Measurements from ENCODE around the gene ZWINT.

ZWINT gene

GRCh38 chr10:56360967-56361612, at the start of gene ZWINT:
ZWINT (minus strand) TSS chr10:56361259; CDS start chr10:56361236, 23 bp downstream.
- DNase-seq: peak; percentile 91

DNA sequence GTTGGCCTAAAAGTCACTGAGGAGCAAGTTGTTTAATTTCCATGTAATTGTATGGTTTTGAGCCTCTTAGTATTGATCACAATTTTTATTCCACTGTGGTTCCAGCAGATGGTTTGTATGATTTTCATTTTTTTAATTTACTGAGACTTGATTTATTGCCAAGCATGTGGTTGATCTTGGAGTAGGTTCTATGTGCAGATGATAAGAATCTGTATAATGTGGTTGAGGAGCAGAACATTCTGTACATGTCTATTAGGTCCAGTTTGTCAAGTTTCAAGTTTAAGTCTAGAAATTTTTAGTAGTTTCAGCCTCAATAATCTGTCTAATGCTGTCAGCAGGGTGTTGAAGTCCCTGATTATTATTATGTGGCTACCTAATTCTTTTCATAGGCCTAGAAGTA, 22.7 kb upstream of the ZWINT start:
- DNase-seq: no peak

GRCh38 chr10:56370217-56371113, 9.4 kb upstream of the ZWINT start:
- no peak for DNase-seq

DNA sequence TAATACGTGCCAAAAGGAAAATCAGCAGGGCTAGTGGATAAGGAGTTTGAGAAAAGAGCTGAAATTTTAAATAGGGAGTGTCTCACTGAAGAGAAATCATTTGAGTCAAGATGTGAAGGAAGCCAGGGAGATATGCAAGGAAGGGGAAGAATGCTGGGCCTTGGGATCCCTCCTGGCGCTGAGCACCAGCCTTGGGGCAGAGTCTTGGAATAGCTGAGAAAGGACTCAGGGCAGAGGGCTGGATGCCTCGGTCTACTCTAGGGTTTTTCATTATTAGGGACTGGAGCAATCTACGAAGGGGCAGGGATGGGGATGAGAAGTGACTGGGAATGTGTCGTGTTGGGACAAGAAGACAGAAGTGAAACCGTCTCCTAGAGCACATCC, 484 bp downstream of the ZWINT start:
- DNase-seq: no peak

- DNase-seq: no peak
Measured at GRCh38 chr10:56359837-56360236, 1.2 kb downstream of the ZWINT start.

DNA sequence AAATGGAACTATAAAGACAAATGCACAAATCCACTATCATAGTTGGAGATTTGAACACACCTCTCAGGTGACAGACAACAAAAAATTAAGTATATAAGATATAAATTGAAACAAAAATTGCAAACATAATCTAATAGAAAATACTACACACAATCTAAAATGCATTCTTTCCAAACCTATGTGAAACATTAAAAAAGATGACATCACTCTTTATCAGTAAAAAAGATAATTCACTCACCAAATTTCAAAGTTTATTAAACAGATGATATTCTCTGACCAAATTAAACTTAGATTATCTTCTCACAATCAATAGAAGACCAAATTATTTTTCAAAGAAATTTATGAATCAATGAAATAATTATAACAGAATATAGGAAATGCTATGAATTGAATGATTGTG, 4.0 kb downstream of the ZWINT start:
- no peak for DNase-seq

DNA sequence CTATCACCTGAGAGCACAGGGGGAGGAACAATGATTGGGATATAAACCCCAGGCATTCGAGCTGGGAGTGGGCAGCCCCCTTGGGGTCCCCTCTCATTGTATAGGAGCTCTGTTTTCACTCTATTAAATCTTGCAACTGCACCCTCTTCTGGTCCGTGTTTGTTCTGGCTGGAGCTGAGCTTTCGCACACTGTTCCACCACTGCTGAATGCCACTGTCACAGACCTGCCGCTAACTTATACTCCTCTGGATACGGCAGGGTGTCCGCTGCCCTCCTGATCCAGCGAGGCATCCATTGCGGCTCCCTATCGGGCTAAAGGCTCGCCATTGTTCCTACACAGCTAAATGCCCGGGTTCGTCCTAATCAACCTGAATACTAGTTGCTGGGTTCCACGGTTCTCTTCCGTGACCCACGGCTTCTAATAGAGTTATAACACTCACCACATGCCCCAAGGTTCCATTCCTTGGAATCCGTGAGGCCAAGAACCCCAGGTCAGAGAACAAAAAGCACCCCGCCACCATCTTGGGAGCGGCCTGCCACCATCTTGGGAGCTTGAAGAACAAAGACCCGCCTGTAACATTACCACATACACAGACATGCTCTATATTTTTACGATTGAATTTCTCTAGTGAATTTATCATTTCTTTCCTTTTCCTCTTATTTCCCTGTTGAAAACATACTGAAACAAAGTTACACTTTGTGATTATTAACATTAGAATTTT, 9.0 kb downstream of the ZWINT start:
- DNase-seq: no peak

- DNase-seq: no peak
Measured at GRCh38 chr10:56349611-56350010, 11.4 kb downstream of the ZWINT start.

DNA sequence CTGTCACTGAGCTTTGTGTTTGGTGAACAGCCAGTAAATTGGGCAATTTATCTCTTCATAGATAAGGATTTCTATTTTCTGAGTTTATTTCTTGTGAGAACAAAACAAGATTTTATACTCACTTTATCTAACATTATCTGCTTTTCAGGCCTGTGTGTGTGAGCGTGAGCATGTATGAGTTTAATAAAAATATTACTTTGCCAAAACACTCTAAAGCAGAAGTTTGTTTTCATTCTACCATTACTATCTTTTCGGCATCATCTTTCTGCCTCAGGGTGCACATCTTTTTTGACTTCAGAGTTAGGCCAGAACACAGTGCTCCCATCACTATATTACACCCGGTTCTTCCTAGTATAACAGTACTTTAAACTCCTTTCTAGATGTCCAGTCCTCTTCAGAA, 13.0 kb downstream of the ZWINT start:
- DNase-seq: no peak

- no peak for DNase-seq
Measured at GRCh38 chr10:56346845-56347415, 14.1 kb downstream of the ZWINT start.

DNA sequence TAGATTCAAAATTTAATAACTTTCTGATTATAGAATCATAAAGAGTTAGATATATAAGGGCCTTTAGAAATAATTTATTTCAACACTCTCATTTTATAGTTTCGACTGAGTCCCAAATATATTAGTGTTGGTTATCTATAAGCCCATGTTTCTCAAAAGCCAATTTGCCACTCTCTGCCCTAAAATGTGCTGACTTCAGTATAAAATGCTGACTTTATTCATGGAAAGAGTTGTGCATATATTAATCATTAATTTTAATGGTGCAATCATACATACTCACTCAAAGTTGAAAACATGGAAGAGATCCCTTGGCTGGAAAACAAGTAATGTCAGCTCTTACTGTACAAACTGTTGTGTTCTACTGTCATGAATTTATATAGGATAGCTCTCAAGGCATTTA, 19.4 kb downstream of the ZWINT start:
- no peak for DNase-seq

DNA sequence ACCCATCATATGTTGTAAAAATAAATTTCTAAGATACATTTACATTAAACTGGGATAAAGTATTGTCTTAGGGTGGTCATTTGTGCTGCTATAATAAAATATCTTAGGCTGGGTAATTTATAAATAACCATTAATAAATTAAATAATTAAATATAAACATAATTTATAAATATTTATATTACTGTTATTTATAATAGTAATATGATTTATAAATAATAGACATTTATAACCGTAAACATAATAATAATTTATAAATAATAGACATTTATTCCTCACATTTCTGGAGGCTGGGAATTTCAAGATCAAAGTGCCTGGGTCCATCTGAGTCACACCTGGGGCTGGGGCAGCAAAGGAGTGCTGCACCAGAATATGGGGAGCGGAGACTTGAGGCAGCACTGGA, 31.1 kb downstream of the ZWINT start:
- DNase-seq: no peak

DNA sequence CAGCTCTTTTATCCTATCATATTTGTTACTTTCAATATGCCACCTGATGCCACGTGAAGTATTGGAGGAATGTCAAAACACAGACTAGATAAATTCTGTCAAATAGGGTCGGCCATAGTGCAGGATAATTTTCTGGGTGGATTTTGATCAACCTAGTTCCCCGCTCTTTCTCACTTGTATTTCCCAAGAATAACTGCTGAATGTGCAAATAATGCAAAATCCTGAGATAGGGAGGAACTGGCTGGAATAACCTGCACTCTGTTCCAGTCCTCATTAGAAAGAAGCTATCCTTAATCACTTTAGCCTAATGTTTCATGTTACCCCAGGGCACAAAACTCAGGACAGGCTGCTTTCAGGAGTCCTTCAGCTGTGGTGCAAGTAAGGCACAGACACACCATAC, 33.9 kb downstream of the ZWINT start:
- DNase-seq: no peak

DNA sequence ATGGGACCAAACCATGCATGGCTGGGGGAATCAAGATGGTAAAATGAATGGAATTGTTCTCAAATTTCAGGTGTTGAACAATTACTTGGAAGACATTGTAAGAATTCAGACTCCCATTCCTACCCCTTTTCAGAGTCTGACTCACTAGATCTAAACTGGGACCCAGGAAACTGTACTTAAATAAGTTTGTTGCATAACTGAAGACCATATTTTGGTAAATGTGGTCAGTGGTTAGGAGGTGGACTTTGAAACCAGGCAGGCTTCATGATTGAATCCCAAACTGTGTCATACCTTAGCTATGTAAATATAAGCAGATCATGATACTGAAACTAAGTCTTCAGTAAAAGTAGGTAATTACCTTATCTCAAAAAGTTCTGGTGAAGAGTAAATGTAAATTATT, 41.7 kb downstream of the ZWINT start:
- no peak for DNase-seq

DNA sequence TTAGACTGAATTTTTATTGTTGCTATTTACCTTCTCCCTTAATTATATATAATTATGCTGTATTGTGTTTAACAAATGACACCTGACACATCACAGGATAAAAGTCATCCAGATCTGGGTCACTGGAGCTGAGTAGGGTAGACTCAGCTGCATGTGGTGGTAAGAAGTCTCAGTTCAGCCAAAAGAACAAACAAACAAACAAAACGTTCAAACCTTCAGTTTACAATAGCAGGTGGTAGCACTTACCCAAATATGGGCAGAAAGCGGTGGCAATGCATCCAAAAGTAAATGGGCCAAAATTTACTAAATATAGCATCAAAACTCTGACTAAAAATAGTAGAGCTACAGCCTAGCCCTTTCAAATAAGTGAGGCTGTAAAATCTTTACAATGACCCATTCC, 42.2 kb downstream of the ZWINT start:
- no peak for DNase-seq

- no peak for DNase-seq
Measured at GRCh38 chr10:56317603-56318002, 43.5 kb downstream of the ZWINT start.

- no peak for DNase-seq
Measured at GRCh38 chr10:56316603-56317002, 44.5 kb downstream of the ZWINT start.
